ENCODE measurements around the gene KIDINS220. TPM values are rescaled to one million over a fixed set of nuclear protein-coding genes. Genes with fewer than 3 reads are reported as not detected.

The KIDINS220 gene
- total and polyA plus RNA-seq, 2 of the 13 experiments (the other 11 are each of a cell fraction or from before 2014, with no cell fraction given), result 25.2 to 32.3 TPM

- TF ChIP-seq MED13 (CRISPR knock-in tag; IDR thresholded peaks at IDR 0.05) (no peak), ZBTB10 (CRISPR knock-in tag; IDR thresholded peaks at IDR 0.05; ENCODE audit: borderline replicate concordance) (no peak), ZNF24 (IDR thresholded peaks at IDR 0.05) (no peak), ZBTB46 (CRISPR knock-in tag; IDR thresholded peaks at IDR 0.05; ENCODE audit: borderline replicate concordance) (no peak), CSRNP1 (CRISPR knock-in tag; IDR thresholded peaks at IDR 0.05) (no peak), ZNF382 (CRISPR knock-in tag; IDR thresholded peaks at IDR 0.05; ENCODE audit: borderline replicate concordance) (no peak), ZNF432 (CRISPR knock-in tag; IDR thresholded peaks at IDR 0.05; ENCODE audit: borderline replicate concordance) (no peak), ZNF552 (CRISPR knock-in tag; IDR thresholded peaks at IDR 0.05; ENCODE audit: borderline replicate concordance) (no peak), ZSCAN22 (CRISPR knock-in tag; IDR thresholded peaks at IDR 0.05) (no peak), PPARG (CRISPR knock-in tag; conservative IDR thresholded peaks at IDR 0.05) (no peak), PATZ1 (CRISPR knock-in tag; IDR thresholded peaks at IDR 0.05) (no peak), ZBTB7A (CRISPR knock-in tag; IDR thresholded peaks at IDR 0.05) (no peak), ZNF800 (CRISPR knock-in tag; IDR thresholded peaks at IDR 0.05) (no peak), ZNF703 (CRISPR knock-in tag; IDR thresholded peaks at IDR 0.05; ENCODE audit: borderline replicate concordance) (no peak), FOSL2 (CRISPR knock-in tag; IDR thresholded peaks at IDR 0.05) (peak; percentile 66)
These were observed 15.9 kb downstream of the KIDINS220 start (continued) for GRCh38 chr2:8821276-8822217.

Data from HepG2 (cell line).